ENCODE results near the gene RAD18. TPM values are rescaled to one million over a fixed set of nuclear protein-coding genes. Genes with fewer than 3 reads are reported as not detected.
A peak's percentile ranks its signal among the peaks of the same experiment; 100 is the strongest.

Gene RAD18
- total RNA-seq, 1 donor from 2014 or later, result 0.75 TPM

DNA sequence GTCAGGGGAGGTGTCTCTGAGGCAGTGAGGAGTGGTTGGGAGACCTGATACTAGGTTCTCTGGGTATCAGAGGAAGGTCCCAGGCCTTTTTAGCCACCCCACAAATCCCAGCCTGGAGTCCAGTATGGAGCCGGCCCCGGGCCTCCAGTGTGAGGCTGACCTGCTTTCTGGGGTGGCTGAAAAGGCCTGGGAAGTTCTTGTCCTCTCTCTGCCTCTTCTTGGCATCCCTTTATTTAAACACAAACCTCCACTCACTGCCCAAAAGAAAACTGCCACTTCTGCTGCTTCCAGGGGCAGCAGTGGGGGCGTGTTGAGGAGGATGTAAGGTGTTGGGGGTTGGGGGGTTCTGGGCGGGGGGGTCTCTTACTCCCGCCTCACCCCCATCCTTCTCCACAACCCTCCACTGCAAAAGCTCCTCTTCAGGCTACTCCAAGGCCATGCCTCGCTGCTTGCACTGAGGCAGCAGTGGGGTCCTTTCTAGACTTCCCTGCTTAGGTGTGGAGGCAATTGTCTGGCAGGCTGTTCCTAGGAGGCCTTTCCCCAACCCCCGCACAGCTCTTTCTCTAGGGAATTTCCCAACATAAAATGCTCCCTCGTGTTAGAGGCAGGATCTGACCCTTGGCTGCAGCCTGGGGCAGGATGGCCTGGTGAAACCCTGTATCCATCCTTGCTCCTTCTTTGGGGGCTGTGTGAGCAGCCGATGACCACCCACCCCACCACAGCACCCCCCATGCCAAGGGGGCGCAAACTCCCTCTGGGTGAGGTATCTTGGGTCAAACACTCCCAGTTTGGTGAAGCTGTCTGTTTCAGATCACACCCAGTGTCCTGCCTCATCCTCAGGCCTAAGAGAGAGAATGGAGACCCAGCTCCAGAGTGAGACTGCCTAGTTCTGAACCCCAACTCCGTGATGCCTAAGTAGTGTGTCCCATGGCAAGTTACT lies 12.1 kb upstream of the RAD18 start:
- Histone ChIP-seq H3K9me3 (peaks cover 0 to 7% of the 10 kb centered on the region in 2 donors), H3K27me3 (no peaks in the 10 kb centered on the region), H3K4me3 (no peak overlapping the region), H3K4me1 (no peaks in the 10 kb centered on the region), H3K27ac (no peak overlapping the region), H3K36me3 (no peaks in the 10 kb centered on the region)
- TF ChIP-seq, protein P1, sequence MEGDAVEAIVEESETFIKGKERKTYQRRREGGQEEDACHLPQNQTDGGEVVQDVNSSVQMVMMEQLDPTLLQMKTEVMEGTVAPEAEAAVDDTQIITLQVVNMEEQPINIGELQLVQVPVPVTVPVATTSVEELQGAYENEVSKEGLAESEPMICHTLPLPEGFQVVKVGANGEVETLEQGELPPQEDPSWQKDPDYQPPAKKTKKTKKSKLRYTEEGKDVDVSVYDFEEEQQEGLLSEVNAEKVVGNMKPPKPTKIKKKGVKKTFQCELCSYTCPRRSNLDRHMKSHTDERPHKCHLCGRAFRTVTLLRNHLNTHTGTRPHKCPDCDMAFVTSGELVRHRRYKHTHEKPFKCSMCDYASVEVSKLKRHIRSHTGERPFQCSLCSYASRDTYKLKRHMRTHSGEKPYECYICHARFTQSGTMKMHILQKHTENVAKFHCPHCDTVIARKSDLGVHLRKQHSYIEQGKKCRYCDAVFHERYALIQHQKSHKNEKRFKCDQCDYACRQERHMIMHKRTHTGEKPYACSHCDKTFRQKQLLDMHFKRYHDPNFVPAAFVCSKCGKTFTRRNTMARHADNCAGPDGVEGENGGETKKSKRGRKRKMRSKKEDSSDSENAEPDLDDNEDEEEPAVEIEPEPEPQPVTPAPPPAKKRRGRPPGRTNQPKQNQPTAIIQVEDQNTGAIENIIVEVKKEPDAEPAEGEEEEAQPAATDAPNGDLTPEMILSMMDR (IDR thresholded peaks at IDR 0.05), result no peak
- DNase-seq (ENCODE audit: low spot score in 2 of 2), result no peak
- intact Hi-C loops (cut with DNase I), result no loop called here

DNA sequence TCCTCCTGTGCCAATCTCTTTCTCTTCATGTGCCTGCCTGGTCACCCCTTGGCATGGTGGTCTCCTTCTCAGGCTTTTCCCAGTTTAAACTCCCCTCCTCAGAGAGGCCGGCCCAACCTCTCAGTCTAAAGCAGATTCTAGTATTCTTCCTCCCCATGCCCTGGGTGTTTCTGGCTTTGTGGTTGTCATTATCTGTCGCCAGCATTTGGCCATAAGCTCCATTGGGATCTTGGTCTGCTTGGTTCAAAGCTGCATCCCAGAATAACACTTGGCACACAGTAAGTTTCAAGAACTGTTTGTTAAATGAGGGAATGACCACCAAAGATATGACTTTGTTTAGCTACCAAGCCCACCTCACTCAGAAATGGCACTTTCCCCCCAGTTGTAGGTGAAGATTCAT lies 11.2 kb upstream of the RAD18 start:
- Histone ChIP-seq H3K4me3 (no peak overlapping the region), H3K9me3 (peaks cover 0 to 7% of the 10 kb centered on the region in 2 donors), H3K36me3 (no peaks in the 10 kb centered on the region), H3K27me3 (no peaks in the 10 kb centered on the region), H3K4me1 (no peaks in the 10 kb centered on the region), H3K27ac (no peak overlapping the region)
- no peak for DNase-seq (ENCODE audit: low spot score in 2 of 2)
- TF ChIP-seq, protein P1 (IDR thresholded peaks at IDR 0.05), result no peak
- intact Hi-C loops (cut with DNase I), result no loop called here

DNA sequence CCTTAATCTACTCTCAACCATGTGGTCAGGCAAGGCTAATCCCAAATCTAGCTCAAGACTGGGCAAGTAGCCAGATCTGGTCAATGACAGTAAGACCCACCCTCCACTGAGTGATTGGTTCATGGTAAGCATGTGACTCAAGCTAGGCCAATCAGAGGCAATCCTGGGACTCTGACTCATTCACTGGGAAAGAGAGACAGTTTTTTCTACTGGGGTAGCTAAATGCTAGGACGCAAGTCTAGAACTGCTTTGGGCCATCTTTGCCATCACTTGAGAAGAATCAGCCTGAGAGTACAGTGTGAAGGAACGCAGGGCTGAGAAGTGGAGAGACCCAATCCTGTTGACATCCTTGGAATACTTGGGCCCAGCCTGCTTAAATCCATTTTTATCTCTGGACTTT lies 9.4 kb upstream of the RAD18 start:
- intact Hi-C loops (cut with DNase I), result no loop called here
- Histone ChIP-seq H3K27me3 (no peaks in the 10 kb centered on the region), H3K4me3 (no peak overlapping the region), H3K27ac (no peak overlapping the region), H3K36me3 (no peaks in the 10 kb centered on the region), H3K9me3 (no peaks in the 10 kb centered on the region), H3K4me1 (no peaks in the 10 kb centered on the region)
- no peak for DNase-seq (ENCODE audit: low spot score in 2 of 2)
- TF ChIP-seq, protein P1 (IDR thresholded peaks at IDR 0.05), result no peak

DNA sequence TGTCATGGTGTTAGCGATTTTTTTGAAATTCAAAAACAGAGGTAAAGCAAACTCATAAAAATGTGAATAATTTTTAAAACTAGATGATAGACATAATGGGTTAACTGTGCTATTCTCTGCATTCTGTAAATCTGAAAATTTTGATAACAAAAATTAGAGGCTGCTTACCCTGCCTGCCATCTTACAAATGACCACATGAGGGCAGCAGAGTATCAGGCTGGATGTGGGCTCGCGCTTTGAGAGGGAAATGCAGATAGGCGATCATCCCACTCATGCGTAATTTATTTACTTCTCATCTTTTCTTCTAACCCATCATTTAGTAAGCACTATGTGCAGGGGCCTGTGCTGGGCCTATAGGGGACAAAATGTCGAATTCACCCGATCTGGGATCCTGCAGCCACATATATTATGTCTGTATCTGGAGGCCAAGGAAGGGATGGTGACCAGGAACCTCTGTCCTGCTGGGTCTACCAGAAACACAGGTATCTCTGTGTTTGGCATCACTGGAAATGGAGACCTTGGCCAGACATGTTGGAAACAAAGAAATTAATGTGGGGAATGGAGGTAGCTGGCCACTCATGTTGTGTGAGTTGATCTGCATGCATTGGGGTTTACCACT lies 7.8 kb upstream of the RAD18 start:
- TF ChIP-seq, protein P1 (IDR thresholded peaks at IDR 0.05), result peak; percentile 90 to 98 (median 95)
- H3K27ac ChIP-seq, result no peak overlapping the region
- no peaks in the 10 kb centered on the region for H3K9me3 ChIP-seq
- no peak overlapping the region for H3K4me3 ChIP-seq
- no peaks in the 10 kb centered on the region for H3K27me3 ChIP-seq
- no peaks in the 10 kb centered on the region for H3K4me1 ChIP-seq
- intact Hi-C loops (cut with DNase I), result loop anchor here (1.0 kb wide), 2 partner anchors 96 to 331 kb away; no protein-coding TSS in a partner anchor
- DNase-seq (ENCODE audit: low spot score in 2 of 2), result peak in 1 of 2 donors; percentile 75
- no peaks in the 10 kb centered on the region for H3K36me3 ChIP-seq

DNA sequence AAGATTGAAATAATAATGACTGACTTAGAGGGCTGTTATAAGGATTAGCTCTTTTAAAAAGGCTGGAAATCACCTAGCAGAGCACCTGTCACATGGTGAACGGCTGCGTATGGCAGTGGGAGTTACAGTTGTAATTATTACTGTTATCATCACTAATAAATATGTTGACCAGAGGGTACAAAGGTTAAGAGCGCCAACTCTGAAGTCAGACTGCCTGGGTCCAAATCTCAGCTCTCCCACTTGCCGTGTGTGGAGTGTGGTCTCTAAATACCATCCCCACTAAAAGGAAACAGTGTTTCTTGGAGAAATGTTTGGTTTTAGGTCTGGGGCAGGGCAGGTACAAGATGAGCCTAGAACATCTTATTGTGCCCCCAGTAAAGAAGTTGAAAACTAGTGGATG lies 6.0 kb upstream of the RAD18 start:
- intact Hi-C loops (cut with DNase I), result no loop called here
- TF ChIP-seq, protein P1 (IDR thresholded peaks at IDR 0.05), result no peak
- no peak for DNase-seq (ENCODE audit: low spot score in 2 of 2)
- no peaks in the 10 kb centered on the region for H3K4me1 ChIP-seq
- no peak overlapping the region for H3K27ac ChIP-seq
- no peak overlapping the region for H3K4me3 ChIP-seq
- no peaks in the 10 kb centered on the region for H3K36me3 ChIP-seq
- no peaks in the 10 kb centered on the region for H3K9me3 ChIP-seq
- no peaks in the 10 kb centered on the region for H3K27me3 ChIP-seq
